Measurements from ENCODE around the gene WDR6.

The WDR6 gene

GRCh38 chr3:49021813-49022687 lies 14.9 kb downstream of the WDR6 start, which contains the start of gene NDUFAF3:
TSS of gene NDUFAF3 (plus strand) at chr3:49022121. CDS start at chr3:49022145, 24 bp downstream.
- H3K23ac ChIP-seq (ENCODE audit: low read length in 2 of 2) = peak within 1 kb of the TSS in 1 of 2 experiments; percentile 29
- peak within 1 kb of the TSS; percentile 35 for H2AK5ac ChIP-seq (ENCODE audit: low read length, severe bottlenecking)
- H2BK5ac ChIP-seq (ENCODE audit: low read depth, low read length, poor library complexity, severe bottlenecking) = peak within 1 kb of the TSS; percentile 83
- peak within 1 kb of the TSS; percentile 97 to 98 for H3K18ac ChIP-seq (ENCODE audit: low read depth in 1 of 2, low read length in 2 of 2)
- peak; percentile 94 for DNase-seq
- H3K27ac ChIP-seq (ENCODE audit: low read length, poor library complexity, severe bottlenecking) = peak within 1 kb of the TSS; percentile 80
- H3K9me3 ChIP-seq (ENCODE audit: control insufficient read depth, low read length) = no peaks in the 10 kb centered on the region
- WGBS = under 1% methylated on average over 77 of the region's 83 CpGs
- H3K27me3 ChIP-seq (ENCODE audit: control insufficient read depth in 1 of 2, insufficient read depth in 1 of 2, low read length in 2 of 2) = no peaks in the 10 kb centered on the region
- peak within 1 kb of the TSS in 1 of 2 experiments; percentile 75 for H2BK12ac ChIP-seq (ENCODE audit: low read length in 2 of 2)
- peak within 1 kb of the TSS; percentile 98 for H2BK120ac ChIP-seq (ENCODE audit: low read depth, low read length)
- peak within 1 kb of the TSS; percentile 15 for H2AFZ ChIP-seq (ENCODE audit: low read depth, low read length)
- H3K4me1 ChIP-seq (ENCODE audit: control insufficient read depth, insufficient read depth, low read depth, low read length) = peaks cover 25% of the 10 kb centered on the region
- peaks cover 18% of the 10 kb centered on the region for H3K79me1 ChIP-seq (replicated peaks; ENCODE audit: low read length, poor library complexity, severe bottlenecking)
- H3K4me3 ChIP-seq (ENCODE audit: insufficient read depth in 1 of 2, low read depth in 1 of 2, low read length in 2 of 2) = peak within 1 kb of the TSS; percentile 84 to 94
- peak within 1 kb of the TSS; percentile 97 for H4K91ac ChIP-seq (ENCODE audit: low read length)
- peak within 1 kb of the TSS; percentile 99 for H3K9ac ChIP-seq (ENCODE audit: low read length)
- H2BK15ac ChIP-seq (ENCODE audit: low read depth, poor library complexity, severe bottlenecking) = peak within 1 kb of the TSS; percentile 93
- peak within 1 kb of the TSS; percentile 96 for H4K8ac ChIP-seq (ENCODE audit: low read length)
- H3K4ac ChIP-seq (ENCODE audit: low read depth in 1 of 2, low read length in 2 of 2) = peak within 1 kb of the TSS; percentile 92 to 99
- H3K4me2 ChIP-seq (ENCODE audit: low read length, poor library complexity, severe bottlenecking) = peak within 1 kb of the TSS; percentile 79
- H3K14ac ChIP-seq (ENCODE audit: low read length in 2 of 2) = peak within 1 kb of the TSS; percentile 68 to 93
- H3K36me3 ChIP-seq (ENCODE audit: control insufficient read depth in 1 of 2, insufficient read depth in 2 of 2, low read depth in 1 of 2, low read length in 2 of 2) = peaks cover 44 to 45% of the 10 kb centered on the region in 2 experiments

- Histone ChIP-seq H3K79me1 (replicated peaks; ENCODE audit: low read length, poor library complexity, severe bottlenecking) (peaks cover 19% of the 10 kb centered on the region), H3K18ac (ENCODE audit: low read depth in 1 of 2, low read length in 2 of 2) (no peak overlapping the region), H3K4me3 (ENCODE audit: insufficient read depth in 1 of 2, low read depth in 1 of 2, low read length in 2 of 2) (peak overlapping the region; percentile 84 to 94), H3K27me3 (ENCODE audit: control insufficient read depth in 1 of 2, insufficient read depth in 1 of 2, low read length in 2 of 2) (no peaks in the 10 kb centered on the region), H2AFZ (ENCODE audit: low read depth, low read length) (no peak overlapping the region), H2BK120ac (ENCODE audit: low read depth, low read length) (no peak overlapping the region), H3K9ac (ENCODE audit: low read length) (peak overlapping the region; percentile 99), H3K27ac (ENCODE audit: low read length, poor library complexity, severe bottlenecking) (peak overlapping the region; percentile 55), H3K4me1 (ENCODE audit: control insufficient read depth, insufficient read depth, low read depth, low read length) (peaks cover 18% of the 10 kb centered on the region), H2BK15ac (ENCODE audit: low read depth, poor library complexity, severe bottlenecking) (no peak overlapping the region), H3K36me3 (ENCODE audit: control insufficient read depth in 1 of 2, insufficient read depth in 2 of 2, low read depth in 1 of 2, low read length in 2 of 2) (peaks cover 48 to 50% of the 10 kb centered on the region in 2 experiments), H2BK12ac (ENCODE audit: low read length in 2 of 2) (no peak overlapping the region), H4K91ac (ENCODE audit: low read length) (no peak overlapping the region), H3K4me2 (ENCODE audit: low read length, poor library complexity, severe bottlenecking) (peak overlapping the region; percentile 58), H3K14ac (ENCODE audit: low read length in 2 of 2) (no peak overlapping the region), H3K4ac (ENCODE audit: low read depth in 1 of 2, low read length in 2 of 2) (peak overlapping the region in 1 of 2 experiments; percentile 52), H3K9me3 (ENCODE audit: control insufficient read depth, low read length) (no peaks in the 10 kb centered on the region), H3K23ac (ENCODE audit: low read length in 2 of 2) (no peak overlapping the region), H2BK5ac (ENCODE audit: low read depth, low read length, poor library complexity, severe bottlenecking) (no peak overlapping the region), H4K8ac (ENCODE audit: low read length) (no peak overlapping the region), H2AK5ac (ENCODE audit: low read length, severe bottlenecking) (no peak overlapping the region)
- 35% methylated on average over 9 of the region's 12 CpGs for WGBS
- peak; percentile 36 for DNase-seq
Measured at GRCh38 chr3:49022688-49023171, 15.5 kb downstream of the WDR6 start.

GRCh38 chr3:49023775-49024174 lies 16.6 kb downstream of the WDR6 start:
- Histone ChIP-seq H3K4ac (ENCODE audit: low read depth in 1 of 2, low read length in 2 of 2) (no peak overlapping the region), H3K4me3 (ENCODE audit: insufficient read depth in 1 of 2, low read depth in 1 of 2, low read length in 2 of 2) (no peak overlapping the region), H3K4me2 (ENCODE audit: low read length, poor library complexity, severe bottlenecking) (no peak overlapping the region), H3K9ac (ENCODE audit: low read length) (no peak overlapping the region), H3K23ac (ENCODE audit: low read length in 2 of 2) (no peak overlapping the region), H2AFZ (ENCODE audit: low read depth, low read length) (no peak overlapping the region), H3K27ac (ENCODE audit: low read length, poor library complexity, severe bottlenecking) (no peak overlapping the region), H3K14ac (ENCODE audit: low read length in 2 of 2) (no peak overlapping the region), H3K9me3 (ENCODE audit: control insufficient read depth, low read length) (no peaks in the 10 kb centered on the region), H4K91ac (ENCODE audit: low read length) (no peak overlapping the region), H2AK5ac (ENCODE audit: low read length, severe bottlenecking) (no peak overlapping the region), H3K79me1 (replicated peaks; ENCODE audit: low read length, poor library complexity, severe bottlenecking) (peaks cover 23% of the 10 kb centered on the region), H2BK120ac (ENCODE audit: low read depth, low read length) (no peak overlapping the region), H3K4me1 (ENCODE audit: control insufficient read depth, insufficient read depth, low read depth, low read length) (peaks cover 25% of the 10 kb centered on the region), H3K36me3 (ENCODE audit: control insufficient read depth in 1 of 2, insufficient read depth in 2 of 2, low read depth in 1 of 2, low read length in 2 of 2) (peaks cover 56 to 57% of the 10 kb centered on the region in 2 experiments), H3K27me3 (ENCODE audit: control insufficient read depth in 1 of 2, insufficient read depth in 1 of 2, low read length in 2 of 2) (no peaks in the 10 kb centered on the region), H2BK12ac (ENCODE audit: low read length in 2 of 2) (no peak overlapping the region), H4K8ac (ENCODE audit: low read length) (no peak overlapping the region), H3K18ac (ENCODE audit: low read depth in 1 of 2, low read length in 2 of 2) (no peak overlapping the region), H2BK5ac (ENCODE audit: low read depth, low read length, poor library complexity, severe bottlenecking) (no peak overlapping the region), H2BK15ac (ENCODE audit: low read depth, poor library complexity, severe bottlenecking) (no peak overlapping the region)
- no peak for DNase-seq
- 94% methylated on average over 4 of the region's 4 CpGs for WGBS

- no peak overlapping the region for H4K8ac ChIP-seq (ENCODE audit: low read length)
- 98% methylated on average over 5 of the region's 5 CpGs for WGBS
Measured at GRCh38 chr3:49024449-49024848, 17.3 kb downstream of the WDR6 start.

More at GRCh38 chr3:49024449-49024848, 17.3 kb downstream of the WDR6 start:
- H3K4ac ChIP-seq (ENCODE audit: low read depth in 1 of 2, low read length in 2 of 2) = no peak overlapping the region
- H2AFZ ChIP-seq (ENCODE audit: low read depth, low read length) = no peak overlapping the region
- DNase-seq = no peak
- H2AK5ac ChIP-seq (ENCODE audit: low read length, severe bottlenecking) = no peak overlapping the region
- H2BK120ac ChIP-seq (ENCODE audit: low read depth, low read length) = no peak overlapping the region
- no peak overlapping the region for H2BK12ac ChIP-seq (ENCODE audit: low read length in 2 of 2)
- H4K91ac ChIP-seq (ENCODE audit: low read length) = no peak overlapping the region
- H3K18ac ChIP-seq (ENCODE audit: low read depth in 1 of 2, low read length in 2 of 2) = no peak overlapping the region
- no peak overlapping the region for H2BK15ac ChIP-seq (ENCODE audit: low read depth, poor library complexity, severe bottlenecking)
- H3K4me2 ChIP-seq (ENCODE audit: low read length, poor library complexity, severe bottlenecking) = no peak overlapping the region
- H3K4me3 ChIP-seq (ENCODE audit: insufficient read depth in 1 of 2, low read depth in 1 of 2, low read length in 2 of 2) = no peak overlapping the region
- H3K23ac ChIP-seq (ENCODE audit: low read length in 2 of 2) = no peak overlapping the region
- peaks cover 26% of the 10 kb centered on the region for H3K79me1 ChIP-seq (replicated peaks; ENCODE audit: low read length, poor library complexity, severe bottlenecking)
- H3K36me3 ChIP-seq (ENCODE audit: control insufficient read depth in 1 of 2, insufficient read depth in 2 of 2, low read depth in 1 of 2, low read length in 2 of 2) = peaks cover 57 to 63% of the 10 kb centered on the region in 2 experiments
- no peak overlapping the region for H3K27ac ChIP-seq (ENCODE audit: low read length, poor library complexity, severe bottlenecking)
- no peak overlapping the region for H2BK5ac ChIP-seq (ENCODE audit: low read depth, low read length, poor library complexity, severe bottlenecking)
- H3K14ac ChIP-seq (ENCODE audit: low read length in 2 of 2) = no peak overlapping the region
- no peak overlapping the region for H3K9ac ChIP-seq (ENCODE audit: low read length)
- peaks cover 26% of the 10 kb centered on the region for H3K4me1 ChIP-seq (ENCODE audit: control insufficient read depth, insufficient read depth, low read depth, low read length)
- H3K27me3 ChIP-seq (ENCODE audit: control insufficient read depth in 1 of 2, insufficient read depth in 1 of 2, low read length in 2 of 2) = no peaks in the 10 kb centered on the region
- no peaks in the 10 kb centered on the region for H3K9me3 ChIP-seq (ENCODE audit: control insufficient read depth, low read length)
